ENCODE data around the gene CYB5A. TPM values are rescaled to one million over a fixed set of nuclear protein-coding genes. Genes with fewer than 3 reads are reported as not detected.

CYB5A gene
- total and polyA plus RNA-seq, 2 experiments from 2014 or later: 273 to 457 TPM

DNA sequence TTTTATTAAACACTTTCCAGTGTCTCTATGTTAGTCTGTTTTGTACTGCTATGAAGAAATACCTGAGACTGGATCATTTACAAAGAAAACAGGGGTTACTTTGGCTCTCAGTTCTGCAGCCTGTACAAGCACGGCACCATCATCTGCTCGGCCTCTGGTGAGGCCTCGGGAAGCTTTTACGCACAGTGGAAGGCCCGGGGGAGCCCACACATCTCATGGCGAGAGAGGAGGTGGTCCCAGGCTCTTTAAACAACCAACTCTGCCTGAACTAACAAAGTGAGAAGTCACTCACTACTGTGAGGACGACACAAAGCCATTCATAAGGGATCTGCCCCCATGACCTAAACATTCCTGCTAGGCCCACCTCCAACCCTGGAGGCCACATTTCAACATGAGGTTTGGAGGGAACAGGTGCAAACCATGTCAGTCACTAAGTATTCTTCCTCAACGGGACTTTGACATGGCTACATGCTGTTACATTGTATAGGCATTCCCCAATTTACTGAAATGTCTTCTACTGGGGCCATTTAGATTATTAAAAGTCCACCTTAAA, 26.1 kb downstream of the CYB5A start:
- H3K27me3 ChIP-seq: no peaks in the 10 kb centered on the region
- H3K27ac ChIP-seq: peak overlapping the region; percentile 1

GRCh38 chr18:74264303-74265020, 27.3 kb downstream of the CYB5A start:
- no peaks in the 10 kb centered on the region for H3K9me3 ChIP-seq (ENCODE audit: low read depth)
- TF ChIP-seq EZH2phosphoT487 (IDR thresholded peaks at IDR 0.05; ENCODE audit: low read depth, severe bottlenecking, unreplicated experiment): no peak
- TF ChIP-seq, protein P1, sequence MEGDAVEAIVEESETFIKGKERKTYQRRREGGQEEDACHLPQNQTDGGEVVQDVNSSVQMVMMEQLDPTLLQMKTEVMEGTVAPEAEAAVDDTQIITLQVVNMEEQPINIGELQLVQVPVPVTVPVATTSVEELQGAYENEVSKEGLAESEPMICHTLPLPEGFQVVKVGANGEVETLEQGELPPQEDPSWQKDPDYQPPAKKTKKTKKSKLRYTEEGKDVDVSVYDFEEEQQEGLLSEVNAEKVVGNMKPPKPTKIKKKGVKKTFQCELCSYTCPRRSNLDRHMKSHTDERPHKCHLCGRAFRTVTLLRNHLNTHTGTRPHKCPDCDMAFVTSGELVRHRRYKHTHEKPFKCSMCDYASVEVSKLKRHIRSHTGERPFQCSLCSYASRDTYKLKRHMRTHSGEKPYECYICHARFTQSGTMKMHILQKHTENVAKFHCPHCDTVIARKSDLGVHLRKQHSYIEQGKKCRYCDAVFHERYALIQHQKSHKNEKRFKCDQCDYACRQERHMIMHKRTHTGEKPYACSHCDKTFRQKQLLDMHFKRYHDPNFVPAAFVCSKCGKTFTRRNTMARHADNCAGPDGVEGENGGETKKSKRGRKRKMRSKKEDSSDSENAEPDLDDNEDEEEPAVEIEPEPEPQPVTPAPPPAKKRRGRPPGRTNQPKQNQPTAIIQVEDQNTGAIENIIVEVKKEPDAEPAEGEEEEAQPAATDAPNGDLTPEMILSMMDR (IDR thresholded peaks at IDR 0.05; ENCODE audit: poor library complexity): no peak
- TF ChIP-seq EZH2 (IDR thresholded peaks at IDR 0.05; ENCODE audit: borderline replicate concordance): no peak
- no peaks in the 10 kb centered on the region for H3K36me3 ChIP-seq (replicated peaks; ENCODE audit: insufficient read depth, low read depth)
- H3K4me1 ChIP-seq (ENCODE audit: insufficient read depth): peaks cover 5% of the 10 kb centered on the region
- H3K4me2 ChIP-seq: no peak overlapping the region
- no peak overlapping the region for H3K27ac ChIP-seq
- H3K79me2 ChIP-seq: peaks cover 58% of the 10 kb centered on the region
- H3K4me3 ChIP-seq: no peak overlapping the region
- H3K27me3 ChIP-seq: no peaks in the 10 kb centered on the region
- H3K9me2 ChIP-seq (replicated peaks; ENCODE audit: insufficient read depth): no peaks in the 10 kb centered on the region
- H4K20me1 ChIP-seq (ENCODE audit: insufficient read depth, poor library complexity, severe bottlenecking): no peaks in the 10 kb centered on the region
- no peak for DNase-seq (ENCODE audit: low spot score)
- H2AFZ ChIP-seq: no peak overlapping the region
- WGBS (ENCODE audit: low lambda C conversion rate, missing lambda C conversion rate): 74% methylated on average over 10 of the region's 10 CpGs

More for the DNA sequence above, 26.1 kb downstream of the CYB5A start:
- Histone ChIP-seq H3K4me1 (ENCODE audit: insufficient read depth) (peaks cover 5% of the 10 kb centered on the region), H3K9me2 (replicated peaks; ENCODE audit: insufficient read depth) (no peaks in the 10 kb centered on the region), H3K9me3 (ENCODE audit: low read depth) (no peaks in the 10 kb centered on the region), H3K79me2 (peaks cover 64% of the 10 kb centered on the region), H3K36me3 (replicated peaks; ENCODE audit: insufficient read depth, low read depth) (no peaks in the 10 kb centered on the region), H4K20me1 (ENCODE audit: insufficient read depth, poor library complexity, severe bottlenecking) (no peaks in the 10 kb centered on the region), H2AFZ (no peak overlapping the region), H3K4me2 (no peak overlapping the region), H3K4me3 (no peak overlapping the region)
- TF ChIP-seq EZH2 (IDR thresholded peaks at IDR 0.05; ENCODE audit: borderline replicate concordance) (no peak), EZH2phosphoT487 (IDR thresholded peaks at IDR 0.05; ENCODE audit: low read depth, severe bottlenecking, unreplicated experiment) (no peak)
- WGBS (ENCODE audit: low lambda C conversion rate, missing lambda C conversion rate): 84% methylated on average over 8 of the region's 8 CpGs
- DNase-seq (ENCODE audit: low spot score): no peak

DNA sequence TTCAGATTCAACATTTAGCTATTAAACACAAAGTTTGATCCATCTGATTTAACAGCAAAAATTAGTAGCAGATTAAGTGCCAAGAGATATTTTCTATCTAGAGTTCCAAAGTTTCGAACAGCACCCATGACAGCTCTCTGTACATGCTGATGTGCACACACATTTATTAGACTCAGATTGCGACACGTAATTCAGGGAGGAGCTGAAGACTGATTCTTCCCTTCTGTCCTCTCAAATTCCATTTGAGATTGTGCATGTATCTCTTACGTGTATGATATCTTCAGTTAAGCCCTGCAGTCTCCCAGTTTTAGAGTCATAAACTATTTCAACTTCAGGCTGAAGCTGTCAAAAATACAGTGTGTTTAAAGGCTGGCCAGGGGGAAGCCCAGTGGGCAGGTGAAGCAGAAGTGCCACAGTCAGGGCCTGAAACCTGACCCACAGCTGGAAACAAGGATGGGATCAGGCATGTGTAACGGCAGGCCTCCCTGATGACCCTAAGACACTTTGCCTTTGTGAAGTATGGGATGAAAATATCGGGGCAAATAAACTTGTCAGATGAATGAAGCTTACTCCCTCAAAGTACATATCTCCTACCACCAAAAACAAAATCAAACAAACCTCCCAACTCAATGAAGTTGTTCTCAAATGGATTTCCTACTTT, 30.6 kb downstream of the CYB5A start:
- no peak for TF ChIP-seq EZH2 (IDR thresholded peaks at IDR 0.05; ENCODE audit: borderline replicate concordance)
- no peak for TF ChIP-seq EZH2phosphoT487 (IDR thresholded peaks at IDR 0.05; ENCODE audit: low read depth, severe bottlenecking, unreplicated experiment)
- TF ChIP-seq, protein P1 (IDR thresholded peaks at IDR 0.05; ENCODE audit: poor library complexity): no peak
- Histone ChIP-seq H3K27ac (peak overlapping the region; percentile 34), H2AFZ (no peak overlapping the region), H3K9me3 (ENCODE audit: low read depth) (no peaks in the 10 kb centered on the region), H3K79me2 (peaks cover 37% of the 10 kb centered on the region), H3K4me3 (no peak overlapping the region), H3K27me3 (no peaks in the 10 kb centered on the region), H3K4me1 (ENCODE audit: insufficient read depth) (peaks cover 2% of the 10 kb centered on the region), H3K4me2 (no peak overlapping the region), H3K9me2 (replicated peaks; ENCODE audit: insufficient read depth) (no peaks in the 10 kb centered on the region), H3K36me3 (replicated peaks; ENCODE audit: insufficient read depth, low read depth) (no peaks in the 10 kb centered on the region), H4K20me1 (ENCODE audit: insufficient read depth, poor library complexity, severe bottlenecking) (no peaks in the 10 kb centered on the region)
- 74% methylated on average over 6 of the region's 6 CpGs for WGBS (ENCODE audit: low lambda C conversion rate, missing lambda C conversion rate)
- DNase-seq (ENCODE audit: low spot score): no peak

DNA sequence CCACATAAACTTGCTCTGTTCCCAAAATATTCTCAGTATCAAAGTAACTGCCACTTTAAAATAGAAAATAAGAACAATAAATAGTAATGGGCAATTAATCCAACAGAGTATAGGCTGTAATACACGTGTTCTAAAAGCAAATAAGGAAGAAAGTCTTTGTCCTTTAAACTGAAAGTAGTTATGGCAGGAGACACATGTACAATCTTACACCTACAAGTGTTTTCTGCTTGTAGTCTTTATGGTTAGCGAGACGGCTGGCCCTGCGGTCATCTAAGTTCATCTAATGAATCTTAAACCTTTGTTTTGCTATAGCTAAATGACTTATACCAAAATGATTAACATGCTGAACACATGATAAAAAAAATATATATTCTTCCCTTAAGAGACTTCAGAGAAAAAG, 32.4 kb downstream of the CYB5A start:
- Histone ChIP-seq H3K9me3 (ENCODE audit: low read depth) (no peaks in the 10 kb centered on the region), H4K20me1 (ENCODE audit: insufficient read depth, poor library complexity, severe bottlenecking) (no peaks in the 10 kb centered on the region), H3K79me2 (peaks cover 24% of the 10 kb centered on the region), H3K27ac (no peak overlapping the region), H3K4me2 (no peak overlapping the region), H3K4me3 (no peak overlapping the region), H3K27me3 (no peaks in the 10 kb centered on the region), H3K9me2 (replicated peaks; ENCODE audit: insufficient read depth) (no peaks in the 10 kb centered on the region), H2AFZ (no peak overlapping the region), H3K36me3 (replicated peaks; ENCODE audit: insufficient read depth, low read depth) (no peaks in the 10 kb centered on the region), H3K4me1 (ENCODE audit: insufficient read depth) (peaks cover 12% of the 10 kb centered on the region)
- TF ChIP-seq EZH2 (IDR thresholded peaks at IDR 0.05; ENCODE audit: borderline replicate concordance) (no peak), EZH2phosphoT487 (IDR thresholded peaks at IDR 0.05; ENCODE audit: low read depth, severe bottlenecking, unreplicated experiment) (no peak)
- TF ChIP-seq, protein P1 (IDR thresholded peaks at IDR 0.05; ENCODE audit: poor library complexity): no peak
- no peak for DNase-seq (ENCODE audit: low spot score)
- WGBS (ENCODE audit: low lambda C conversion rate, missing lambda C conversion rate): 91% methylated on average over 4 of the region's 4 CpGs

All from hepatocyte (in vitro differentiated cells).